Transverse colon (tissue), 3 donors: Measurements from ENCODE around the gene CBL.

Source experiments
- EP300 ChIP-seq: sonication (generic); formaldehyde crosslinking; IDR thresholded peaks from one replicate; pipeline ENCODE4 v1.6.1; 2017; ENCODE audit warnings: antibody characterized with exemption, low read depth
- POLR2A ChIP-seq: fragments of 450-650 bp; IDR thresholded peaks from one replicate; pipeline ENCODE4 v1.6.1; 2016; ENCODE audit warnings: antibody characterized with exemption, mild to moderate bottlenecking, moderate library complexity
- TF ChIP-seq, protein P1 (sequence below), 5 experiments: fragments of 200-600 bp in 3 of 5; fragments of 450-650 bp in 2 of 5; sonication (generic) in 3 of 5; IDR thresholded peaks; 1 replicate in 2 of 5; 2 replicates in 3 of 5; pipeline ENCODE4 v1.5.1; 2016 to 2017; ENCODE audit warnings: antibody characterized with exemption in 5 of 5, inconsistent platforms in 3 of 5, mild to moderate bottlenecking in 2 of 5, moderate library complexity in 1 of 5

DNA sequence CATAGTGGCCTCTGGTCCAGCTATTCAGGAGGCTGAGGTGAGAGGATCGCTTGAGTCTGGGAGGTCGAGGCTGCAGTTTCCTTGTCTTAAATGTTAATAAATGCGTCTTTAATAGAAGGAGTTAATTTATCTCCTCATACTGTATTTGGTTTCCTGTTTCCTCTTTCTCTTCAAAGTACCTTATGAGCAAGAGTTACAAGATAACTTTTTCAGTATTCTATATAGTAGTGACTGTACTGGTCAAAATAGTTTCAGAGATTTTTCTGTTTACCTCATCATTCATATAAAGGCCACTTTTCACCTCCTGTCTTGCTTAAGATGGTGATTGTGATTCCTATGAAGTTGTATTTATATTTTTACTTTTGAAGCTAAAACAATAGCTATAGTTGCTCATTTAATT, 59.9 kb downstream of the CBL start:
- TF ChIP-seq EP300 (no peak), POLR2A (no peak)
- TF ChIP-seq, protein P1, sequence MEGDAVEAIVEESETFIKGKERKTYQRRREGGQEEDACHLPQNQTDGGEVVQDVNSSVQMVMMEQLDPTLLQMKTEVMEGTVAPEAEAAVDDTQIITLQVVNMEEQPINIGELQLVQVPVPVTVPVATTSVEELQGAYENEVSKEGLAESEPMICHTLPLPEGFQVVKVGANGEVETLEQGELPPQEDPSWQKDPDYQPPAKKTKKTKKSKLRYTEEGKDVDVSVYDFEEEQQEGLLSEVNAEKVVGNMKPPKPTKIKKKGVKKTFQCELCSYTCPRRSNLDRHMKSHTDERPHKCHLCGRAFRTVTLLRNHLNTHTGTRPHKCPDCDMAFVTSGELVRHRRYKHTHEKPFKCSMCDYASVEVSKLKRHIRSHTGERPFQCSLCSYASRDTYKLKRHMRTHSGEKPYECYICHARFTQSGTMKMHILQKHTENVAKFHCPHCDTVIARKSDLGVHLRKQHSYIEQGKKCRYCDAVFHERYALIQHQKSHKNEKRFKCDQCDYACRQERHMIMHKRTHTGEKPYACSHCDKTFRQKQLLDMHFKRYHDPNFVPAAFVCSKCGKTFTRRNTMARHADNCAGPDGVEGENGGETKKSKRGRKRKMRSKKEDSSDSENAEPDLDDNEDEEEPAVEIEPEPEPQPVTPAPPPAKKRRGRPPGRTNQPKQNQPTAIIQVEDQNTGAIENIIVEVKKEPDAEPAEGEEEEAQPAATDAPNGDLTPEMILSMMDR (IDR thresholded peaks at IDR 0.05), result no peak
